HepG2 (cell line): ENCODE results near the gene YIPF1. TPM values are rescaled to one million over a fixed set of nuclear protein-coding genes. Genes with fewer than 3 reads are reported as not detected.

Experiments used
- ARHGAP35 ChIP-seq: sonication (generic); formaldehyde crosslinking; IDR thresholded peaks from 2 replicates; pipeline ENCODE4 v1.9.0; 2022; ENCODE audit warnings: mild to moderate bottlenecking, inconsistent platforms, moderate library complexity, missing genetic modification reagents, borderline replicate concordance
- CBX2 ChIP-seq, 2 experiments: fragments of 200-600 bp in 1 of 2; sonication (generic); formaldehyde crosslinking in 1 of 2; IDR thresholded peaks; 2 replicates each; pipeline versions ENCODE4 v1.7.0 to v1.8.1; 2018 to 2022; ENCODE audit warnings: low read depth in 2 of 2, low read length in 1 of 2, mild to moderate bottlenecking in 1 of 2, missing genetic modification reagents in 1 of 2
- ETS1 ChIP-seq: sonication (generic); formaldehyde crosslinking; IDR thresholded peaks from 2 replicates; pipeline ENCODE4 v1.4.0; 2020; ENCODE audit warnings: missing genetic modification reagents
- FOXC1 ChIP-seq: sonication (generic); formaldehyde crosslinking; IDR thresholded peaks from 2 replicates; pipeline ENCODE4 v1.8.0; 2022; ENCODE audit warnings: mild to moderate bottlenecking, missing genetic modification reagents, borderline replicate concordance
- GATA4 ChIP-seq: sonication (generic); IDR thresholded peaks from 2 replicates; pipeline ENCODE4 v1.6.1; 2016; ENCODE audit warnings: antibody characterized with exemption, low read depth, borderline replicate concordance
- HMG20A ChIP-seq: IDR thresholded peaks from 2 replicates; pipeline ENCODE4 v1.6.1; 2016; ENCODE audit warnings: borderline replicate concordance
- HMGA1 ChIP-seq: sonication (generic); formaldehyde crosslinking; conservative IDR thresholded peaks from 2 replicates; pipeline ENCODE4 v1.4.0; 2020; ENCODE audit warnings: missing genetic modification reagents
- HOXA7 ChIP-seq: sonication (generic); formaldehyde crosslinking; IDR thresholded peaks from 2 replicates; pipeline ENCODE4 v1.8.1; 2022; ENCODE audit warnings: mild to moderate bottlenecking, missing genetic modification reagents, moderate library complexity
- IKZF1 ChIP-seq: fragments of 450-650 bp; IDR thresholded peaks from 2 replicates; pipeline ENCODE4 v1.7.1; 2016
- NFE2L2 ChIP-seq: fragments of 150-350 bp; IDR thresholded peaks from 2 replicates; pipeline ENCODE4 v1.6.1; 2014; ENCODE audit warnings: low read length
- NKX3-1 ChIP-seq: sonication (generic); formaldehyde crosslinking; IDR thresholded peaks from 2 replicates; pipeline ENCODE4 v1.5.0; 2020; ENCODE audit warnings: missing genetic modification reagents
- NR2F2 ChIP-seq: IDR thresholded peaks from 2 replicates; pipeline ENCODE4 v1.6.1; 2012; ENCODE audit warnings: low read depth, inconsistent platforms, borderline replicate concordance
- PATZ1 ChIP-seq: sonication (generic); formaldehyde crosslinking; IDR thresholded peaks from 2 replicates; pipeline ENCODE4 v1.4.0; 2020; ENCODE audit warnings: missing genetic modification reagents
- TERF1 ChIP-seq: sonication (generic); formaldehyde crosslinking; IDR thresholded peaks from 2 replicates; pipeline ENCODE4 v1.8.0; 2022; ENCODE audit warnings: mild to moderate bottlenecking, missing genetic modification reagents, moderate library complexity
- U2AF1 ChIP-seq: fragments of 200-400 bp; formaldehyde crosslinking; optimal IDR thresholded peaks from 2 replicates; pipeline ENCODE3; 2017; ENCODE audit warnings: mild to moderate bottlenecking, low read depth, low read length
- XBP1 ChIP-seq: sonication (generic); formaldehyde crosslinking; IDR thresholded peaks from 2 replicates; pipeline ENCODE4 v1.5.0; 2020; ENCODE audit warnings: missing genetic modification reagents
- ZBTB42 ChIP-seq: sonication (generic); formaldehyde crosslinking; IDR thresholded peaks from 2 replicates; pipeline ENCODE4 v1.5.0; 2020; ENCODE audit warnings: mild to moderate bottlenecking, missing genetic modification reagents
- ZNF251 ChIP-seq: sonication (generic); formaldehyde crosslinking; IDR thresholded peaks from 2 replicates; pipeline ENCODE4 v1.9.0; 2021; ENCODE audit warnings: mild to moderate bottlenecking, missing genetic modification reagents
- ZNF326 ChIP-seq: sonication (generic); formaldehyde crosslinking; IDR thresholded peaks from 2 replicates; pipeline ENCODE4 v1.4.0; 2020; ENCODE audit warnings: missing genetic modification reagents, borderline replicate concordance
- ZNF512B ChIP-seq: sonication (generic); formaldehyde crosslinking; IDR thresholded peaks from 2 replicates; pipeline ENCODE4 v1.5.1; 2020; ENCODE audit warnings: missing genetic modification reagents, mild to moderate bottlenecking, borderline replicate concordance
- ZNF619 ChIP-seq: sonication (generic); formaldehyde crosslinking; IDR thresholded peaks from 2 replicates; pipeline ENCODE4 v1.4.0; 2020; ENCODE audit warnings: mild to moderate bottlenecking, missing genetic modification reagents
- ZNF780A ChIP-seq: sonication (generic); formaldehyde crosslinking; IDR thresholded peaks from 2 replicates; pipeline ENCODE4 v1.8.0; 2022; ENCODE audit warnings: mild to moderate bottlenecking, missing genetic modification reagents, moderate library complexity
- ZNF800 ChIP-seq: sonication (generic); formaldehyde crosslinking; IDR thresholded peaks from 2 replicates; pipeline ENCODE4 v1.4.0; 2020; ENCODE audit warnings: missing genetic modification reagents
- polyA plus RNA-seq, 8 experiments: library from polyadenylated mRNA; depleted of rRNA in 3 of 8; stranded (reverse) in 7 of 8; unstranded in 1 of 8; fragments of >200 nt; fragmentation: Illumina TruSeq in 4 of 8; extraction: Trizol in 4 of 8; gene quantifications; 2 replicates each; pipeline versions ENCODE4 v1.2.1 to v1.2.3, GENCODE V29; 2011 to 2016; ENCODE audit warnings: low read depth in 4 of 8, missing spikeins in 1 of 8, mixed read lengths in 1 of 8; ENCODE audit not compliant: insufficient read depth in 1 of 8
- total RNA-seq, 5 experiments: library from RNA; depleted of rRNA; stranded (reverse); fragments of >200 nt; fragmentation: Illumina TruSeq; extraction: Trizol; gene quantifications; 2 replicates each; pipeline ENCODE4 v1.2.3, GENCODE V29; 2016; ENCODE audit warnings: low read depth in 1 of 5

Gene YIPF1
- total and polyA plus RNA-seq, 2 of the 13 experiments (the other 11 are each of a cell fraction or from before 2014, with no cell fraction given) = 21.1 to 31.9 TPM

- no peak for TF ChIP-seq CBX2 (IDR thresholded peaks at IDR 0.05; ENCODE audit: low read depth, low read length)
- no peak for TF ChIP-seq CBX2 (CRISPR knock-in tag; IDR thresholded peaks at IDR 0.05; ENCODE audit: low read depth)
- TF ChIP-seq ZNF251 (CRISPR knock-in tag) = no peak
- TF ChIP-seq NFE2L2 = no peak
- TF ChIP-seq ZBTB42 (CRISPR knock-in tag) = no peak
- no peak for TF ChIP-seq ZNF326 (CRISPR knock-in tag)
- TF ChIP-seq NKX3-1 (CRISPR knock-in tag) = no peak
- no peak for TF ChIP-seq ZNF800
- no peak for TF ChIP-seq ETS1 (CRISPR knock-in tag)
- TF ChIP-seq NR2F2 = peak; percentile 63; the same call in 1 of the 2 replicates
- TF ChIP-seq XBP1 (CRISPR knock-in tag) = no peak
- TF ChIP-seq ZNF619 (CRISPR knock-in tag) = no peak
- TF ChIP-seq GATA4 = no peak
- 0 out of 2 replicates have a peak, but pooled peaks have one; percentile 23 for TF ChIP-seq PATZ1 (CRISPR knock-in tag)
- no peak for TF ChIP-seq U2AF1
- TF ChIP-seq HMG20A = peak; percentile 81; the same call in 1 of the 2 replicates
- no peak for TF ChIP-seq TERF1
- no peak for TF ChIP-seq ZNF512B (CRISPR knock-in tag)
- TF ChIP-seq FOXC1 = no peak
- TF ChIP-seq HMGA1 (CRISPR knock-in tag) = no peak
- no peak for TF ChIP-seq HOXA7
- no peak for TF ChIP-seq ARHGAP35 (CRISPR knock-in tag)
- no peak for TF ChIP-seq IKZF1
- no peak for TF ChIP-seq ZNF780A (CRISPR knock-in tag)
These were observed 20.3 kb upstream of the YIPF1 start (continued) for GRCh38 chr1:53909946-53910345.
